SK-N-SH (cell line): Measurements from ENCODE around the gene DOCK8. TPM values are rescaled to one million over a fixed set of nuclear protein-coding genes. Genes with fewer than 3 reads are reported as not detected.

Source experiments
- CTCF ChIA-PET: fragments of 300-600, 350-600 bp; formaldehyde crosslinking; extraction: SDS; loops from one replicate; lab custom pipeline; 2021; lab: Yijun Ruan, JAX
- POLR2A ChIA-PET: fragments of 350-600 bp; sonication (Branson Sonifier 250); formaldehyde crosslinking; extraction: SDS; loops from one replicate; lab custom pipeline; 2020; ENCODE audit warnings: antibody characterized with exemption, inconsistent platforms; lab: Yijun Ruan, JAX
- DNase-seq: peaks from one replicate; pipeline ENCODE4 v3.0.0; 2012
- H2AFZ ChIP-seq: fragments of 200-600 bp; sonication (generic); 2 replicates; pipeline ENCODE4 v1.8.1; 2016; ENCODE audit warnings: antibody characterized with exemption, mild to moderate bottlenecking, low read depth
- H3F3A ChIP-seq: fragments of 200-600 bp; sonication (generic); replicated peaks from 2 replicates; pipeline ENCODE3; 2016; ENCODE audit warnings: antibody characterized with exemption, mild to moderate bottlenecking; ENCODE audit not compliant: insufficient read depth
- H3K27ac ChIP-seq, 2 experiments: fragments of 200-500 bp in 1 of 2; fragments of 200-600 bp in 1 of 2; sonication (Bioruptor generic) in 1 of 2; sonication (generic), shearing (Covaris generic) in 1 of 2; 2 replicates each; pipeline versions ENCODE4 v1.5.1 to v1.6.1; 2014 to 2016; ENCODE audit warnings: low read depth in 2 of 2, inconsistent platforms in 1 of 2, low read length in 1 of 2, mild to moderate bottlenecking in 1 of 2, mixed read lengths in 1 of 2
- H3K27me3 ChIP-seq: fragments of 200-600 bp; sonication (generic), shearing (Covaris generic); 2 replicates; pipeline ENCODE4 v1.6.1; 2016; ENCODE audit warnings: mixed run types; ENCODE audit not compliant: insufficient read depth
- H3K36me3 ChIP-seq, 2 experiments: fragments of 200-500 bp in 1 of 2; fragments of 200-600 bp in 1 of 2; sonication (Bioruptor generic) in 1 of 2; sonication (generic) in 1 of 2; replicated peaks in 1 of 2; 2 replicates each; pipeline versions ENCODE3 to v1.5.1; 2014 to 2016; ENCODE audit warnings: low read length in 1 of 2, mild to moderate bottlenecking in 1 of 2; ENCODE audit not compliant: insufficient read depth in 2 of 2, control insufficient read depth in 1 of 2
- H3K4me1 ChIP-seq, 2 experiments: fragments of 200-500 bp in 1 of 2; fragments of 200-600 bp in 1 of 2; sonication (Bioruptor generic) in 1 of 2; sonication (generic), shearing (Covaris generic) in 1 of 2; 2 replicates each; pipeline versions ENCODE4 v1.5.1 to v1.6.1; 2014 to 2016; ENCODE audit warnings: low read depth in 1 of 2, low read length in 1 of 2, mixed run types in 1 of 2; ENCODE audit not compliant: insufficient read depth in 2 of 2, control insufficient read depth in 1 of 2
- H3K4me2 ChIP-seq: fragments of 200-600 bp; sonication (generic), shearing (Covaris generic); 2 replicates; pipeline ENCODE4 v1.6.1; 2017; ENCODE audit warnings: mixed run types
- H3K4me3 ChIP-seq, 2 experiments: fragments of 200-500 bp in 1 of 2; fragments of 200-600 bp in 1 of 2; sonication (Bioruptor generic) in 1 of 2; sonication (generic), shearing (Covaris generic) in 1 of 2; 2 replicates each; pipeline versions ENCODE4 v1.5.1 to v1.8.1; 2014 to 2016; ENCODE audit warnings: low read depth in 2 of 2, inconsistent platforms in 1 of 2, low read length in 1 of 2, mild to moderate bottlenecking in 1 of 2, mixed read lengths in 1 of 2, moderate library complexity in 1 of 2
- H3K79me2 ChIP-seq: fragments of 200-600 bp; sonication (generic); 2 replicates; pipeline ENCODE4 v1.8.1; 2017; ENCODE audit warnings: mild to moderate bottlenecking; ENCODE audit not compliant: insufficient read depth
- H3K9ac ChIP-seq: fragments of 200-600 bp; sonication (generic); 2 replicates; pipeline ENCODE4 v1.6.1; 2017; ENCODE audit warnings: mixed run types
- H3K9me2 ChIP-seq: fragments of 200-600 bp; sonication (generic); 2 replicates; pipeline ENCODE4 v1.6.1; 2017; ENCODE audit warnings: mixed run types
- H3K9me3 ChIP-seq: fragments of 200-600 bp; sonication (generic); 2 replicates; pipeline ENCODE4 v1.6.1; 2017; ENCODE audit warnings: mixed run types, mild to moderate bottlenecking, moderate library complexity
- H4K20me1 ChIP-seq: fragments of 200-600 bp; sonication (generic); 2 replicates; pipeline ENCODE4 v1.6.1; 2017; ENCODE audit warnings: mild to moderate bottlenecking, mixed run types; ENCODE audit not compliant: insufficient read depth
- CHD2 ChIP-seq: fragments of 150-350 bp; IDR thresholded peaks from 2 replicates; pipeline ENCODE4 v1.6.1; 2018; ENCODE audit warnings: low read length; ENCODE audit not compliant: partially characterized antibody
- EP300 ChIP-seq, 2 experiments: IDR thresholded peaks; 2 replicates each; pipeline versions ENCODE4 v1.4.0 to v1.6.1; 2012; ENCODE audit warnings: borderline replicate concordance in 1 of 2, low read depth in 1 of 2, low read length in 1 of 2
- EZH2phosphoT487 ChIP-seq: fragments of 200-600 bp; sonication (generic); IDR thresholded peaks from 2 replicates; pipeline ENCODE4 v1.6.1; 2017; ENCODE audit warnings: low read depth, mixed run types, mild to moderate bottlenecking, antibody characterized with exemption, moderate library complexity, borderline replicate concordance
- FOXJ3 ChIP-seq: sonication (generic); formaldehyde crosslinking; IDR thresholded peaks from 2 replicates; pipeline ENCODE4 v1.5.1; 2020; ENCODE audit warnings: mild to moderate bottlenecking, missing genetic modification reagents
- FOXM1 ChIP-seq: IDR thresholded peaks from 2 replicates; pipeline ENCODE4 v1.4.0; 2012; ENCODE audit warnings: low read depth, mild to moderate bottlenecking
- GATA2 ChIP-seq: sonication (generic); formaldehyde crosslinking; IDR thresholded peaks from 2 replicates; pipeline ENCODE4 v1.5.0; 2020; ENCODE audit warnings: mild to moderate bottlenecking, missing genetic modification reagents
- JUND ChIP-seq: IDR thresholded peaks from 2 replicates; pipeline ENCODE4 v1.4.0; 2012
- MEF2A ChIP-seq: IDR thresholded peaks from 2 replicates; pipeline ENCODE4 v1.4.0; 2012; ENCODE audit warnings: low read depth, borderline replicate concordance
- MXI1 ChIP-seq: IDR thresholded peaks from 2 replicates; pipeline ENCODE4 v1.6.1; 2012; ENCODE audit warnings: mild to moderate bottlenecking, low read depth, low read length, improper control_type of control experiment
- NFIC ChIP-seq: IDR thresholded peaks from 2 replicates; pipeline ENCODE4 v1.4.0; 2012; ENCODE audit warnings: borderline replicate concordance
- PBX3 ChIP-seq: IDR thresholded peaks from 2 replicates; pipeline ENCODE4; 2012
- POLR2AphosphoS5 ChIP-seq: IDR thresholded peaks from 2 replicates; pipeline ENCODE4 v1.6.1; 2012; ENCODE audit warnings: low read depth, low read length
- REST ChIP-seq: IDR thresholded peaks from 2 replicates; pipeline ENCODE4 v1.6.1; 2012; ENCODE audit warnings: mild to moderate bottlenecking, low read depth, low read length, moderate library complexity
- RXRA ChIP-seq: IDR thresholded peaks from 2 replicates; pipeline ENCODE4 v1.4.0; 2012; ENCODE audit warnings: low read depth, mild to moderate bottlenecking, borderline replicate concordance
- USF1 ChIP-seq: IDR thresholded peaks from 2 replicates; pipeline ENCODE4 v1.4.0; 2012; ENCODE audit warnings: low read depth, borderline replicate concordance
- USF2 ChIP-seq: fragments of 150-350 bp; IDR thresholded peaks from 2 replicates; pipeline ENCODE4 v1.6.1; 2017; ENCODE audit warnings: antibody characterized with exemption, low read length, low read depth, borderline replicate concordance
- YY1 ChIP-seq: IDR thresholded peaks from 2 replicates; pipeline ENCODE4 v1.4.0; 2012; ENCODE audit warnings: low read depth, mild to moderate bottlenecking
- ZBTB33 ChIP-seq: IDR thresholded peaks from 2 replicates; pipeline ENCODE4 v1.4.0; 2012; ENCODE audit warnings: low read depth, borderline replicate concordance
- WGBS: methylation state at CpG from one replicate; pipeline ENCODE4 v1.1.6; 2017; ENCODE audit warnings: low lambda C conversion rate; 5-methylcytosine and 5-hydroxymethylcytosine counted together
- polyA plus RNA-seq, 3 experiments: library from polyadenylated mRNA; depleted of rRNA; stranded (reverse); fragments of >200 nt; gene quantifications; 2 replicates each; pipeline ENCODE4 v1.2.3, GENCODE V29; 2012

DOCK8 gene
- polyA plus RNA-seq, 1 of the 3 experiments (the other 2 are of a cell fraction), result not detected

GRCh38 chr9:477193-477592, 262.5 kb downstream of the DOCK8 start (continued):
- TF ChIP-seq REST (no peak), FOXJ3 (no peak), POLR2AphosphoS5 (no peak), USF2 (no peak), ZBTB33 (no peak), YY1 (no peak), RXRA (no peak), EZH2phosphoT487 (no peak), USF1 (no peak), MXI1 (no peak), JUND (no peak), NFIC (no peak), FOXM1 (no peak)
- TF ChIP-seq, all 33 proteins: peak for 0

GRCh38 chr9:479304-479970, 264.8 kb downstream of the DOCK8 start:
- Histone ChIP-seq H3K36me3 (no peaks in the 10 kb centered on the region), H3K27me3 (no peaks in the 10 kb centered on the region; the same call in 1 of the 2 replicates), H3K79me2 (no peaks in the 10 kb centered on the region), H3F3A (no peaks in the 10 kb centered on the region), H3K9ac (no peak overlapping the region), H3K9me2 (no peaks in the 10 kb centered on the region), H2AFZ (no peak overlapping the region), H4K20me1 (no peaks in the 10 kb centered on the region), H3K4me3 (no peak overlapping the region), H3K9me3 (no peaks in the 10 kb centered on the region), H3K27ac (no peak overlapping the region), H3K4me1 (no peaks in the 10 kb centered on the region), H3K4me2 (no peak overlapping the region)
- ChIA-PET POLR2A (no interaction called here), CTCF (no interaction called here)
- DNase-seq, result no peak
- 6% methylated on average over 4 of the region's 4 CpGs for WGBS
- TF ChIP-seq GATA2 (CRISPR knock-in tag) (no peak), JUND (no peak), MEF2A (no peak), EP300 (IDR thresholded peaks at IDR 0.05; ENCODE audit: borderline replicate concordance in 1 of 2, low read depth in 1 of 2, low read length in 1 of 2) (no peak), FOXJ3 (no peak), EZH2phosphoT487 (no peak), PBX3 (no peak), REST (no peak), CHD2 (no peak)
